PFSK-1 (cell line): Measurements from ENCODE around the gene FKBP4.

Source experiments
- FOXP2 ChIP-seq: optimal IDR thresholded peaks from 2 replicates; pipeline ENCODE3; 2011; ENCODE audit warnings: borderline replicate concordance, control low read depth, inconsistent platforms; ENCODE audit not compliant: insufficient read depth; ENCODE audit errors: extremely low read length, extremely low read depth
- POLR2AphosphoS5 ChIP-seq: IDR thresholded peaks from 2 replicates; pipeline ENCODE4 v1.6.1; 2012; ENCODE audit warnings: low read depth, mild to moderate bottlenecking, control low read depth, low read length, moderate library complexity
- REST ChIP-seq, 2 experiments: IDR thresholded peaks; 2 replicates each; pipeline versions ENCODE4 v1.6.1 to v1.8.0; 2011 to 2012; ENCODE audit warnings: low read depth in 2 of 2, low read length in 2 of 2, control low read depth in 1 of 2, inconsistent platforms in 1 of 2, mild to moderate bottlenecking in 1 of 2, moderate library complexity in 1 of 2; ENCODE audit not compliant: insufficient read depth in 1 of 2
- SIN3A ChIP-seq: IDR thresholded peaks from 2 replicates; pipeline ENCODE4 v1.6.1; 2012; ENCODE audit warnings: mild to moderate bottlenecking, low read length, moderate library complexity, borderline replicate concordance; ENCODE audit not compliant: insufficient read depth
- TAF1 ChIP-seq: IDR thresholded peaks from 2 replicates; pipeline ENCODE4 v1.6.1; 2012; ENCODE audit warnings: low read length, control low read depth, borderline replicate concordance; ENCODE audit not compliant: insufficient read depth

GRCh38 chr12:2823483-2823882 is 28.7 kb downstream of the FKBP4 start:
- no peak for TF ChIP-seq POLR2AphosphoS5
- no peak for TF ChIP-seq SIN3A
- no peak for TF ChIP-seq REST (IDR thresholded peaks at IDR 0.05; ENCODE audit: insufficient read depth in 1 of 2, low read depth in 2 of 2, low read length in 2 of 2)
- no peak for TF ChIP-seq TAF1
- TF ChIP-seq FOXP2: no peak
